ENCODE results near the gene HTN3. TPM values are rescaled to one million over a fixed set of nuclear protein-coding genes. Genes with fewer than 3 reads are reported as not detected.

Gene HTN3
- total RNA-seq, 1 experiment from 2014 or later, result not detected

DNA sequence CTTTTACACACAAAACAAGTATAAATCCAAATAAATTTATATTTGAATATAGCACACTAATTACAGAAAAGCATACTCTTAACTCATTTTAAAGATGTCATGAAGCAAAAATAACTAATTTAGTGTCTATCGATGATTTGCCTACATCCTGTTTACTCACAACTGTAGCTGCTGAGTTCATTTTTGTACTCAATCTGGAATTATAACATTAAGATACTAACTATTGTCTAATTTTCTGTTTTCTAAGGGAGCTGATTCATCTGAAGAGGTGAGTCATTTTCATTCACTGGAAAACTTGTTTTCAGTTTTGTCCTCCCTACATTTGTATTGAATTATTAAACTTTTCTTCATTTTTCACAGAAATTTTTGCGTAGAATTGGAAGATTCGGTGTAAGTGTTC is 28.8 kb upstream of the HTN3 start:
- H3K36me3 ChIP-seq (ENCODE audit: low read depth, low read length), result no peaks in the 10 kb centered on the region
- POLR2A ChIA-PET (ENCODE audit: unreplicated experiment), result no interaction called here

DNA sequence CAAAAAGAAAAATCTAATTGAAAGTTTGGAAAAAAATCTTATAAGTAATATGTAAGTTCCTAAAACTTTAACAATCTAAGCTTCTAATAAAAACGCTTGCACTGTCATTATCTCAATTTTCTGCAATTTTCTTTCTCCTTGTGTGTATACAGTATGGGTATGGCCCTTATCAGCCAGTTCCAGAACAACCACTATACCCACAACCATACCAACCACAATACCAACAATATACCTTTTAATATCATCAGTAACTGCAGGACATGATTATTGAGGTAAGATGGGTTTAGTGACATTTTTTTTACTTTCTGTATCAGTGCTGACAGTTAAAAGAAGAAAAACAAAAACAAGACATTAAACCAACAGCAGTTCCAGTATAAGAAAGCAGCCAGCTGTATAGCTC is 27.5 kb upstream of the HTN3 start:
- H3K4me2 ChIP-seq (ENCODE audit: low read length), result no peak overlapping the region
- no peaks in the 10 kb centered on the region for H3K36me3 ChIP-seq (ENCODE audit: low read depth, low read length)
- no peaks in the 10 kb centered on the region for H3K27me3 ChIP-seq (ENCODE audit: low read length)
- H3K9me3 ChIP-seq (ENCODE audit: low read length), result no peaks in the 10 kb centered on the region
- intact Hi-C loops (cut with micrococcal nuclease), result no loop called here
- H3K9me2 ChIP-seq (replicated peaks; ENCODE audit: low read length), result no peaks in the 10 kb centered on the region
- H3K9ac ChIP-seq (ENCODE audit: low read length), result no peak overlapping the region
- H3K4me1 ChIP-seq (ENCODE audit: insufficient read depth, low read length), result peaks cover 6% of the 10 kb centered on the region; the same call in 1 of the 2 replicates
- TF ChIP-seq, protein P1, sequence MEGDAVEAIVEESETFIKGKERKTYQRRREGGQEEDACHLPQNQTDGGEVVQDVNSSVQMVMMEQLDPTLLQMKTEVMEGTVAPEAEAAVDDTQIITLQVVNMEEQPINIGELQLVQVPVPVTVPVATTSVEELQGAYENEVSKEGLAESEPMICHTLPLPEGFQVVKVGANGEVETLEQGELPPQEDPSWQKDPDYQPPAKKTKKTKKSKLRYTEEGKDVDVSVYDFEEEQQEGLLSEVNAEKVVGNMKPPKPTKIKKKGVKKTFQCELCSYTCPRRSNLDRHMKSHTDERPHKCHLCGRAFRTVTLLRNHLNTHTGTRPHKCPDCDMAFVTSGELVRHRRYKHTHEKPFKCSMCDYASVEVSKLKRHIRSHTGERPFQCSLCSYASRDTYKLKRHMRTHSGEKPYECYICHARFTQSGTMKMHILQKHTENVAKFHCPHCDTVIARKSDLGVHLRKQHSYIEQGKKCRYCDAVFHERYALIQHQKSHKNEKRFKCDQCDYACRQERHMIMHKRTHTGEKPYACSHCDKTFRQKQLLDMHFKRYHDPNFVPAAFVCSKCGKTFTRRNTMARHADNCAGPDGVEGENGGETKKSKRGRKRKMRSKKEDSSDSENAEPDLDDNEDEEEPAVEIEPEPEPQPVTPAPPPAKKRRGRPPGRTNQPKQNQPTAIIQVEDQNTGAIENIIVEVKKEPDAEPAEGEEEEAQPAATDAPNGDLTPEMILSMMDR (conservative IDR thresholded peaks at IDR 0.05; ENCODE audit: low read depth, low read length), result no peak
- TF ChIP-seq EZH2phosphoT487 (IDR thresholded peaks at IDR 0.05; ENCODE audit: borderline replicate concordance, low read length) (no peak), EZH2 (IDR thresholded peaks at IDR 0.05; ENCODE audit: low read length, unreplicated experiment) (no peak)
- H3K27ac ChIP-seq (ENCODE audit: low read length), result no peak overlapping the region
- no peaks in the 10 kb centered on the region for H4K20me1 ChIP-seq (ENCODE audit: low read length)
- H3F3A ChIP-seq (ENCODE audit: low read length, unreplicated experiment), result no peaks in the 10 kb centered on the region
- no TSS peak for BruUV-seq (replicated peaks)
- ChIA-PET CTCF (no interaction called here), POLR2A (ENCODE audit: unreplicated experiment) (no interaction called here)
- H3K79me2 ChIP-seq (ENCODE audit: low read length), result no peaks in the 10 kb centered on the region
- ATAC-seq (no peak), DNase-seq (no peak)
- no peak overlapping the region for H2AFZ ChIP-seq (ENCODE audit: low read length)
- H3K4me3 ChIP-seq (ENCODE audit: low read length), result no peak overlapping the region

More for the DNA sequence above, 28.8 kb upstream of the HTN3 start:
- Histone ChIP-seq H3K4me3 (ENCODE audit: low read length) (no peak overlapping the region), H3F3A (ENCODE audit: low read length, unreplicated experiment) (no peaks in the 10 kb centered on the region), H4K20me1 (ENCODE audit: low read length) (no peaks in the 10 kb centered on the region), H3K79me2 (ENCODE audit: low read length) (no peaks in the 10 kb centered on the region), H3K9me2 (replicated peaks; ENCODE audit: low read length) (no peaks in the 10 kb centered on the region), H3K27ac (ENCODE audit: low read length) (no peak overlapping the region), H3K27me3 (ENCODE audit: low read length) (no peaks in the 10 kb centered on the region), H2AFZ (ENCODE audit: low read length) (no peak overlapping the region), H3K4me1 (ENCODE audit: insufficient read depth, low read length) (peaks cover 6% of the 10 kb centered on the region; the same call in 1 of the 2 replicates), H3K4me2 (ENCODE audit: low read length) (no peak overlapping the region), H3K9me3 (ENCODE audit: low read length) (no peaks in the 10 kb centered on the region), H3K9ac (ENCODE audit: low read length) (no peak overlapping the region)
- no TSS peak for BruUV-seq (replicated peaks)
- CTCF ChIA-PET, result no interaction called here
- DNase-seq (peak; percentile 32), ATAC-seq (no peak)
- intact Hi-C loops (cut with micrococcal nuclease), result no loop called here
- TF ChIP-seq EZH2 (IDR thresholded peaks at IDR 0.05; ENCODE audit: low read length, unreplicated experiment), result no peak

DNA sequence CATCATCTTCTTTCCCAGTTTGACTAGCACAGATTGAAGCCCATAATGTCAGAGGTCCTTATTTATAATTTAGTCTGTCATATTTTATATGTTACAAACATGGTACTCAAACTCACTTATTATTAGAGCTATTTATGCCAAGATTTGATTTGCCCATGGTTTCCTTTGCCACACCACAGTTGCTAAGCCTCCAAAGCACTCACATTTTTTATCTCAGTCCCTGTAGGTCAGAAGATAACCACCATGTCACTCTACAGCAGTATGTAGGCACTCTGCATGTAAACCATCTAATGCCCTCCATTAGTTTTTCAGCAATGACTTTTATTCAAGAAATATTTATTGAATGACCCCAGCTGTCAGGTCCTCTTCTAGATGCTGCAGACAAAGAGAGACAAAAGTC is 25.8 kb upstream of the HTN3 start:
- no peak for DNase-seq
- H2AFZ ChIP-seq (ENCODE audit: low read length), result no peak overlapping the region
- H3K9me2 ChIP-seq (replicated peaks; ENCODE audit: low read length), result no peaks in the 10 kb centered on the region
- H3K36me3 ChIP-seq (ENCODE audit: low read depth, low read length), result no peaks in the 10 kb centered on the region
- H3F3A ChIP-seq (ENCODE audit: low read length, unreplicated experiment), result no peaks in the 10 kb centered on the region
- POLR2A ChIA-PET (ENCODE audit: unreplicated experiment), result no interaction called here
- H3K9ac ChIP-seq (ENCODE audit: low read length), result no peak overlapping the region
- CTCF ChIA-PET, result no interaction called here
- no TSS peak for BruUV-seq (replicated peaks)
- H3K79me2 ChIP-seq (ENCODE audit: low read length), result no peaks in the 10 kb centered on the region
- no peak overlapping the region for H3K27ac ChIP-seq (ENCODE audit: low read length)
- no peaks in the 10 kb centered on the region for H3K9me3 ChIP-seq (ENCODE audit: low read length)
- TF ChIP-seq EZH2phosphoT487 (IDR thresholded peaks at IDR 0.05; ENCODE audit: borderline replicate concordance, low read length), result no peak
- TF ChIP-seq EZH2 (IDR thresholded peaks at IDR 0.05; ENCODE audit: low read length, unreplicated experiment), result no peak
- TF ChIP-seq, protein P1 (conservative IDR thresholded peaks at IDR 0.05; ENCODE audit: low read depth, low read length), result no peak
- H3K27me3 ChIP-seq (ENCODE audit: low read length), result 0 out of 2 replicates have a peak, but pooled peaks cover 4% of the 10 kb centered on the region
- H3K4me1 ChIP-seq (ENCODE audit: insufficient read depth, low read length), result peaks cover 6% of the 10 kb centered on the region; the same call in 1 of the 2 replicates
- ATAC-seq, result no peak
- no peak overlapping the region for H3K4me3 ChIP-seq (ENCODE audit: low read length)
- intact Hi-C loops (cut with micrococcal nuclease), result no loop called here
- H4K20me1 ChIP-seq (ENCODE audit: low read length), result no peaks in the 10 kb centered on the region
- no peak overlapping the region for H3K4me2 ChIP-seq (ENCODE audit: low read length)
